GM18511 (cell line): Measurements from ENCODE around the gene SDF2.
"Not testable (repeated sequence)": the region's sequence is repeated elsewhere in the genome, so short reads cannot be mapped to it uniquely, and the experiment has no call there.

ENCODE experiments used
- ATAC-seq: cut with Tn5 transposase; IDR thresholded peaks from one replicate; pipeline ENCODE4 v1.9.1; 2021; ENCODE audit warnings: mild to moderate bottlenecking, moderate library complexity; ENCODE audit not compliant: unreplicated experiment

SDF2 gene

DNA sequence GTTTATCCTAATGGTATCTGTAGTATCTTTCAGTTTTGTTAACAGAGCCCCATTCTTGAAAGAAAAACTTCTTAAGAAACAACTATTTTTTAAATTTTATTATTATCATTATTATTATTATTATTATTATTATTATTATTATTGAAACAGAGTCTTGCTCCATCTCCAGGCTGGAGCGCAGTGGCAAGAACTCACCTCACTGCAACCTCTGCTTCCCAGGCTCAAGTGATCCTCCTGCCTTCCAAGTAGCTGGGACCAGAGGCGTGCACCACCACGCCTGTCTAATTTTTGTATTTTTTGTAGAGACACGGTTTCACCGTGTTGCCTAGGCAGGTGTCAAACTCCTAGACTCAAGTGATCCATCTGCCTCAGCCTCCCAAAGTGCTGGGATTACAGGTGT is 23.7 kb upstream of the SDF2 start:
- no peak for ATAC-seq

DNA sequence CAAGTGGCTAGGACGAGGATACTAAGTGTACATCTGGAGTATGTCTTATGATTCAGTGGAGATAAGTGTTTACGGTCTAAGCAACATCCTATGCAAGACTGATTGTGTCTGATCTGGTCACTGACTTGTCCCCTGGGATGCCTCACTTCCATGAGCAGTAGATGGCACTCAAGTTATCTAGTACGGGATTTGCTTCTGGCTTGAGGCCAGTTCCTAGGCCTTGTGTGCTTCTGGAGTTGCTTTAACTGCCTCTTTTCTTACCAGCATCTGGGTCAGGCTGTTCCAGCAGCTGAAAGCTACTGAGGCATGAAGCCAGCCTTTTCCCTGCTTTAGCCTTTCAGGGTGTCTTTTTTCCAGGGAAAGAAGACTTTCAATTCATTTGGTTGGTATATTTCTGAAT is 23.3 kb upstream of the SDF2 start:
- ATAC-seq = no peak

DNA sequence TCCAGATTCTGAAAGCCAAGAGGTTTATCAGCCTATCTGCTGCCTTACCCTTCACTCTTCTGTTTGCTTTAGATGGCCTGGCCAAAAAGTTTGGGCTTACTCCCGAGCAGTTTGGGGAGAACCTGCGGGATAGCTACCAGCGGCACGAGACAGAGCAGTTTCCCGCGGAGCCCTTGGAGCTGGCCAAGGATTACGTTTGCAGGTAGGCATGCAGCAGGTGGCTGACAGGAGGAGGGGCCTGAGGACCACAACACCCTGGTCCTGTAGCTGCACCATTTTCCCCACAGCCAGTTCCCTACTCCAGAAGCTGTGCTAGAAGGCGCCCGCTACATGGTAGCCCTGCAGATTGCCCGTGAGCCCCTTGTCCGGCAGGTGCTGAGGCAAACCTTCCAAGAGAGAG is 20.9 kb upstream of the SDF2 start:
- no peak for ATAC-seq

DNA sequence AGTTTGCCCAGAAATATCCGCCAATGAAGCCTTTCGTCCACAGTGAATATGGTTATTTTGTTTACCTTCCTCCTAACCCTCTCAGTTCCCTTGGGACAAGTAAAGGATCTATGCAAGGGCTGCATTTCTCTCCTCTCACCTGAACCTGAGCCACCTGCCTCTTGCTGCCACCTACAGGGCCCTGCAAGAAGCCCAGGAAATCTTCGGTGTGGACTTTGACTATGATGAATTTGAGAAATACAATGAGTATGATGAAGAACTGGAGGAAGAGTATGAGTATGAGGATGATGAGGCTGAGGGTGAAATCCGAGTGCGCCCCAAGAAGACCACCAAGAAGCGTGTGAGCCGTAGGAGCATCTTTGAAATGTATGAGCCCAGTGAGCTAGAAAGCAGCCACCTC is 14.3 kb upstream of the SDF2 start:
- no peak for ATAC-seq

DNA sequence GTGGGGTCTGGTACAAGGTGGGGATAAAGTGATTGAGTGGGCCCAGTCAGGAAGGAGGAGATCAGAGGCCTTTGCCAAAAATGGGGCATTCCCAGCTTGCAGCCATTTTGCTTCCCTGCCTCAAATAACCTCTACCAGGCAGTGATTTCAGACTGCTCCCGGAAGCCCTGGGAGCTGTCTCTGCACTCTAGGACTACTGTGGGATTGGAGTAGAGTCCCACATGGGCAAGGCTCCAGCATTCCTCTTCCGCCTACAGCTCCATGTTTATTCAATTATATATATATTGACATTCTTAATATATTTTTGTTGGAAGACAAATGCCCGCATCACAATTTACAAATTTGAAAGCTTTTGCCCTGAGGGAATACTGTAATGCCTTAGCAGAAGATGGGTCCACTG is 13.8 kb upstream of the SDF2 start:
- ATAC-seq = no peak

DNA sequence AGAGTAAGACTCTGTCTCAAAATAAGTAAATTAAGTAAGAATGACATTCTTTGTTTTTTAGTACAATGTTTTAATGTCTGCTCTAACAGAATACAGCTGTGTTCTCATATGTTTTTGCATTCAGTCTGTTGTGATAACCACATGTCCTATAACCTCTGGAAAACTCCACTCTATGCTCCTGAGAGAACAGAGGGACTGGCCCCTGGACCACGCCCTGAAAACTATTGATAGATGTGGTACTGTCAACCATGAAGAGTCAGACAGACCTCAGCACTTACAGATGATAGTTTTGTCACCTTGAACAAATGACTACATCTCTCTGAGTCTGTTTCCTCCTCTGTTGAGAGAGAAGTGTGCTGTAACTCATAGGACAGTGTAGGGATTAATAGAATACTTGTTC is 8.2 kb upstream of the SDF2 start:
- ATAC-seq = no peak

DNA sequence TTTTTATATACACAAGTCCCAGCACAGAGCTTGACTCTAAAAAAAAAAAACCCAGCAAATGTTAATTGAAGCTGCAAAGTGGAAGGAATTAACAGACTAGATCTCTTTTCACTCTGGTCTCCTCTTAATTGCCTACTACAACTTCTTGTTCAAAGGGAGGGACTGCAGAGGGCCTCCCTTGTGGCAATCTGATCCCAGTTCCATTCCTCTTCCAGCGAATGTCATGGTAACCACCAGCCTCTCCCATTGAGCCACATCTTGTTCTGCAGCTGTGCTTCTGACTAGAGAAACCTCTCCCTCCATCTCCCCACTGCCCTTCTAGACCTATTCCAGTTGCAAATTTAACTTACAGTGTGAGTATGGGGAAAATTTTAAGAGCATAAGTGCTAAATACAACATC is 6.2 kb upstream of the SDF2 start:
- no peak for ATAC-seq

DNA sequence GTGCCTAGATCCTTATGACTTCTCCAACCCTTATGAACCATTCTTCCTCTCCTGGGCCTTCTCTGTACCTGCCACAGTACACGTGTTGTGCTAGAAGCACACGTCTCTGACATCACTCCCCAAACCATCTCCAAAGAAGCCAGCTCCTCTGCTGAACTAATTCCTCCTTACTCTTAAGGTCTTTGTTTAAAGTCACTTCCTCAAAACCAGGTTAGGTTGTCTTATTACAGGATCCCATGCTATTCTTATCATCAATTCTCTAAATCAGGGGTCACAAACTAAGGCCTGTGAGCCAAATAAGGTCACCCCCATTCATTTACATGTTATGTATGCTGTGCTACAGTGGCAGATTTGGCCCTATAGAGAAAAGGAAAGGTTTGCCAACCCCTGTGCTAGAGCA is 4.3 kb upstream of the SDF2 start:
- no peak for ATAC-seq

DNA sequence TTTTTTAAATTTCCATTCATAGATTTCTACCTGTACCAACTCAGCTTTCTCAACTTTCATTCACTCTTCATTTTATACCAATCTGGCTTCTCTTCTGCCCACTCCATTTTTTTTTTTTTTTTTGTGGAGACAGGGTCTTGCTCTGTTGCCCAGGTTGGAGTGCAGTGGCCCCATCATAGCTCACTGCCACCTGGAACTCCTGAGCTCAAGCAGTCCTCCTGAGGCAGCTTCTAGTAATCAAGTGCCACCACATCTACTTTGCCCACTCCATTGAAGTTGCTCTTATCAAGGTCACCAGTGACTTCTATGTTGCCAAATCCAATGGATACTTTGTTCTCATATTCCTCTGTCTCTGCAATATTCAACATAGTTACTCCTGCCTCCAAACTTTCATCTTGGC is 2.0 kb upstream of the SDF2 start:
- ATAC-seq = no peak

DNA sequence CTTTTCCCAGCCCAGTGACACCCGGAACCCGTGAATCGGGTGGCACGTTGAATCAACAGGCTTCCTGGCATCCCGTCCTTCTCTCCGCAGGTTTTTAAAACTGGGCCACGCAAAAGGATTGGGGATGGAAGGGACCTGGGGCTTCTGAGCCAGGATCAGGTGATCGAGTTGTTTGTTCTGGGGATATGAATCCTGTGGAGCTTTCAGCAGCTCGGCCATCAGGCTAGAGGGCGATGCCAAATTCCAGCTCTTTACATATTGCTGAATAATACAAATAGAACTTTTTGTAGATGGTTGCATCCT is 772 bp upstream of the SDF2 start:
- no peak for ATAC-seq

DNA sequence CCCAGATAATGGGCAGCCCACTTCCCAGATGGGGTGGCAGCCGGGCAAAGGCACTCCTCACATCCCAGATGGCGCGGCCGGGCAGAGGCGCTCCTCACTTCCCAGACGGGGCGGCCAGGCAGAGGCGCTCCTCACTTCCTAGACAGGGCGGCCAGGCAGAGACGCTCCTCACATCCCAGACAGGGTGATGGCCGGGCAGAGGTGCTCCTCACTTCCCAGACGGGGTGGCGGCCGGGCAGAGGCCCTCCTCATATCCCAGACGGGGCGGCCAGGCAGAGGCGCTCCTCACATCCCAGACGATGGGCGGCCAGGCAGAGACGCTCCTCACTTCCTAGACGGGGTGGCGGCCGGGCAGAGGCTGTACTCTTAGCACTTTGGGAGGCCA is 2.2 kb downstream of the SDF2 start:
- ATAC-seq = not testable (repeated sequence)

DNA sequence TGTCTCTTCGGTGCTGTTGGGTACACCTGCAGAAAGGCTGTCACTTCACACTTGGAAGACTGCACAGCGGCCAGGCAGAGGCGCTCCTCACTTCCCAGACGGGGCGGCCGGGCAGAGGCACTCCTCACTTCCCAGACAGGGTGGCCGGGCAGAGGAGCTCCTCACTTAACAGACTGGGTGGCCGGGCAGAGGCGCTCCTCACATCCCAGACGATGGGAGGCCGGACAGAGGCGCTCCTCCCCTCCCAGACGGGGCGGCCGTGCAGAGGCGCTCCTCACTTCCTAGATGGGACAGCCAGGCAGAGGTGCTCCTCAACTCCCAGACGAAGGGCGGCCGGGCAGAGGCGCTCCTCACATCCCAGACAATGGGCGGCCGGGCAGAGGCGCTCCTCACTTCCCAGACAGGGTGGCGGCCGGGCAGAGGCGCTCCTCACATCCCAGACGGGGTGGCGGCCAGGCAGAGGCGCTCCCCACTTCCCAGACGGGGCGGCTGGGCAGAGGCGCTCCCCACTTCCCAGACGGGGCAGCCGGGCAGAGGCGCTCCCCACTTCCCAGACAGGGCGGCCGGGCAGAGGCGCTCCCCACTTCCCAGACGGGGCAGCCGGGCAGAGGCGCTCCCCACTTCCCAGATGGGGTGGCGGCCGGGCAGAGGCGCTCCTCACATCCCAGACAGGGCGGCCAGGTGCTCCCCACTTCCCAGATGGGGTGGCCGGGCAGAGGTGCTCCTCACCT is 2.8 kb downstream of the SDF2 start:
- ATAC-seq = not testable (repeated sequence)

DNA sequence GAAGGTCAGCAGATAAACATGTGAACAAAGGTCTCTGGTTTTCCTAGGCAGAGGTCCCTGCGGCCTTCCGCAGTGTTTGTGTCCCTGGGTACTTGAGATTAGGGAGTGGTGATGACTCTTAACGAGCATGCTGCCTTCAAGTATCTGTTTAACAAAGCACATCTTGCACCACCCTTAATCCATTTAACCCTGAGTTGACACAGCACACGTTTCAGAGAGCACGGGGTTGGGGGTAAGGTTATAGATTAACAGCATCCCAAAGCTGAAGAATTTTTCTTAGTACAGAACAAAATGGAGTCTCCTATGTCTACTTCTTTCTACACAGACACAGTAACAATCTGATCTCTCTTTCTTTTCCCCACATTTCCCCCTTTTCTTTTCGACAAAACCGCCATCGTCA is 3.4 kb downstream of the SDF2 start:
- ATAC-seq = not testable (repeated sequence)

DNA sequence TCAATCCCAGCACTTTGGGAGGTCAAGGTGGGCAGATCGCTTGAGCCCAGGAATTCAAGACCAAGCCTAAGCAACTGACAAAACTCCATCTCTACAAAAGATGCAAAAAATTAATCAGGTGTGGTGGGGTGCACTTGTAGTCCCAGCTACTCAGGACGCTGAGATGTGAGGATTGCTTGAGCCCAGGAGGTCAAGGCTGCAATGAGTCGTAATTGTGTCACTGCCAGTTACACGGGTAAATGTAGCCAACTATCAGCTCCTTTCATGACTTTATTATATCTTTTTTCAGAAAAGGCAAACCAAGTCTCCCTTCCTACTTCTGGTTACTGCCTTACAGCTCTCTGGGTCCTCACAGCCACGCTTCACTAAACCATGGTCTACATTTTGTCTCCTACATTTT is 4.0 kb downstream of the SDF2 start:
- no peak for ATAC-seq

DNA sequence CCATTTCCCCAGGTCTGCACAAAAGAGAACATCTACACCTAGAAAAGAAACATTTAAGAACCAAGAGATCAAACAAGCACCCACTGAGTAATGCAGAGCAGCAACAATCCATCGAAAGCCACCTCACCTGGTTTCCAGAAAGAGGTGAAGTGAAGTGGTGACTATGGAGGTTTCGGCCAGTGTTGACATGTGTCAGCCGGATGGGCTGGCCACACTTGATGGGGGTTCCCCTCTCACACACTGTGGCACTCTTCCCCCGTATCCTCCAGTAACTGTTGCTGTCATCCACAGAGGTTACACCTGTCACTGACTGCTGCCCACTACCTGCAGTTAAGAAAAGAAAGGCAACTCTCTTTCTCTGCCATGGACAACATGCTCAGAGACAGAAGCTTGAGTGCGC is 6.5 kb downstream of the SDF2 start:
- no peak for ATAC-seq

DNA sequence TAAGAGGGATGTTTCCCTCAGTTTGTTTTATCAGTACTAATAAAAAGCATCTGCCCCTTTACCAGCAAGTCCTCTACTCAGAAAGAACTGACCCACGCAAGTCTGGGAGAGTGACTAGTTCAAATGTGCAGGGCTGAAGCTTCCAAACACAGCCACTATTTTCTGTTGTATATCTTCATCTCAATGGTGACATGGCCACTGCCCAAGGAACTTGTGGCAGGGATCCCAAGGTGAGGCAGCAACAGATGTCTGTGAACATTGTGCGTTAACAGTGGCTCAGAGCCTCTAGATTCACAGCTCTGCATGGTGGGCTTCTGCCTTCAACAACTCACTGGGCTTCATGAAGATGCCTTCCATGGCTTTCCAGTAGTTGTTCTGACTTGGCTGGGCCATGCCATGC is 13.0 kb downstream of the SDF2 start:
- ATAC-seq = no peak

DNA sequence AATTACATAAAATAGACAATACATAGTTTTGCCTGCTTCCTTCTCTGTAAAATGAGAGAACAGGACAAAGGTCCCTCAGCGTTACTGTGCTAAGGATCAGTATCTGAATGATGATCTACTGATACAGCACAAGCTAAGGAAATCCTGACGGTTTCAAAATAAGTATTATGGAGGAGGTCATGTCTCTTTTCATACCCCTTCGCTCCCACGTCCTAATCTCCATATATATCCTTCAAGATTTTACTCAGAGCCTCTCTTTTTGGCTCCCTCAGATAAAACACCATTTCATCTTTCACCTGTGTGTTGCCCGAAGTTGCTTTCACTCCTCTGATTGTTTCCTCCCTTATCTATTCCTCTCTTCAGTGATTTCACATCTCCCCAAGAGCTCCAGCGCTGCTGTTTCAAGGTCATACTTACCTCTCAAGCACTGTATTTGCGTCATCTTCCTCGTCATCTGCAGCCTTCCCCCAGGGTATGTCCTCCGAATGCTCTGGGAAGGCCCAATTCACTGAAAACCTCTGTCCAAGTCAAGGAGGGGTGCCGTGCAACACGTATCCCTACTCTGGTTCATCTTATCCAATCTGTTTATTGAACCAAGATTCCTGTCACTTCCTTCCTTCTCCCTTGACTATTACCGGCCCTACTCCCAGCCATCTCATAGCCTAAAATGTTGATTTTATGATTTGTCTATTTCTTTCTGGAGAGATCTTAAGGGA is 15.5 kb downstream of the SDF2 start:
- no peak for ATAC-seq

DNA sequence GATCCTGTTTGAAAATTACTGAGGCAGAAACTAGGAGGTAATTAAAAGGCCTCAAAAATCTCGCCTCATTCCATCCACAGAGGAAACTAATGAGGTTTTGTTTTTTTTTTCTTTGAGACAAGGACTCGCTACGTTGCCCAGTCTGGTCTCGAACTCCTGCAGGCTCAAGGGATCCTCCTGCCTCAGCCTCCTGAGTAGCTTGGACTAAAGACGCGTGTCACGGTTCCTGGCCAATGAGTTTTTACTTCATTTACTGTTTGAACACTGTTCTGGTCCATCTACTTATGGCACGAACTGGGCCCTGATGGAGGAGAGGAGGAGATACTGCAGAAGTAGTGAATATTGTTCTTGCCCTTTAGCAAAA is 16.1 kb downstream of the SDF2 start:
- no peak for ATAC-seq

DNA sequence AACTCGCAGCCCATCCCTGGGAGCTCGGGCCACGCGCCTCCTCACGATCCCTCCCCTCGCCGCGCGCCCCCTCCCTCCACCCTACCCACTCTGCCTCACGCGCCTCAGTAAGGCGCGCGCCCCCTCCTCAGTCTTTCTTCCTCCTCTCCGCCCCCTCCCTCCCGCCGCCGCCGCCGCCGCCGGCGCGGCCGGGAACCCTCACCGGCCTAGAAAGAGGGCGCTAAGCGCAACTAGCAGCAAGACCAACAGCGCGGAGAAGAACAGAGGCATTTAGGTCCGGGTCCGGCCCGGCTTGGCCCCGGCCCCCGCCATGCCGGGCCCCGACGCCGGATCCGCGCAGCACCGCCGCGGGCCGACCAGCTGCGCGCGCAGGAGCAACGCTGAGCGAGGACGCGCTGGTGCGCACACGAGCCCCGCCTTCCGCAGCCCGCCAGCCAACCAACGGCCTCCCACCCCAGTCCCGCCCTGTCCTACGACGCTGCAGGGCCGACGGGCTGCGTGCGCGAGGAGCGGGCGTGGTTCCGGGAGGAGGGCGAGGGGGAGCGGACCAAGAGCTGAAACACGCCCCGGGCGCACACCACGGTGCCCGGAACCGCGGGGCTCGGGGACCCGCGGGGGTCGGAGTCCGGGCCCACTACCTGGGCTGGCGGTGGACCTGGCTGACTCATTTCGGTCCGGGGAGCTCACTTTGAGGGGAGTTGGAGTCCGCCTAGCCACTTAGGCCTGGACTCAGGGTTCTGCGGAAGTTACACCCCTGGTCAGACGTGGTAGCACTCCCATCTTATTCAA is 16.7 kb downstream of the SDF2 start, which contains the start of gene BLTP2:
TSS of gene BLTP2 (minus strand) at position 372 of the 789 bp plus-strand sequence. CDS start at position 270, 102 bp downstream.
- peak; percentile 91 for ATAC-seq

DNA sequence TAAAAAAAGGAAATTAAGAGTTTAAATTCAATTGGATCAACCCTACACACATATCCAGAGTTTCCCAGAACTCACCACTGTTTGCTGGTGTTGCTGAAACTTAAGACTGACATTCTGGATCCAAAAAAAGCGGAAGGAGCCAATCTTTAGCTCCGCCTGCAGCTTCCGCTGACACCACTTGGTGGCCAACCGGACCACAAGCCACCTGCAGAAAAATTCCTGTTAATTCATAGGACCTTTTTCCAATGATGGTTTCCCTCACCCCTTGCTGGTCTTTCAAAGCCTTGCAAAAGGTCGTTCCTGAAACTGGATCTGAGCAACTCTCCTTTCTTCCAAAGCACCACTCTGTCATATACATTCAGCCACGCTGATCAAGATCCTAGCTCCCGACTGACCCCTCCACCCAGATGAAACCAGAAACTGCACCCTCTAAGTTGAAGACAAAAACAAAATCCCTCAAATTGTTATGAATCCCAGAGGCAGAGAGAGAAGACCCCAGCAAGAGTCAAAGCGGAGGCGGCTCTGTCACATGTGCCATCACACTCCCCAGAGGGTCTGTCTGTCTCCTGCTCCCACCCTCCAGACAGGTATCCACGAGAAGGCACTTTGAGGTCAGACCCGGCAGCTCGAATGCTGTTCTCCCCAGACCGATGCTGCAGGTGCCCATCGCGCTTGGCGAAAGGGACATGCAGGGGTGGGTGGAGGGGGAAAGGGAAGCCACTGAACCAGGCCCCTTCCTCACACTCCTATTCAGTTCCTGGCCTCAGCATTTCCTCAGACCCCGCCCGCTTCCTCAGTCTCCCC is 17.5 kb downstream of the SDF2 start:
- peak; percentile 17 for ATAC-seq

DNA sequence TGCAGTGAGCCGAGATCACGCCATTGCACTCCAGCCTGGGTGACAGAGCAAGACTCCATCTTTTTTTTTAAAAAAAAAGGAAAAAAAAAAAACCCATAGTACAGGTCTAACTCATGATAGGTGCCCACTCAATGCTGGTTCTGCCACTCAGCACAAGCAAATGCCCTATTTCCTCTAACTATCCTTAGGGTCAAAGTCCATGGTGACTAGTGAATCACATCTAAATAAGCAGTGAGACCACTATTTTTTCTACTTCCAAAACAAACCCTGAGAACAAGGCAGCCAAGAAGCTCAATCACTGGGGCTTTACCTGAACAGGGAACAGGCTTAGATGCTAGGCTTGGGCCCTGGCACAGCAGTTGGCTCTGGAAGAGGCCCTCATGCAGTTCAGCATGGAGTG is 20.1 kb downstream of the SDF2 start:
- no peak for ATAC-seq
